Adrenal gland (tissue), 5 donors: ENCODE results near the gene C1orf116.

Source experiments
- CTCF ChIP-seq, 6 experiments: fragments of 450-650 bp in 4 of 6; fragments of 200-600 bp in 2 of 6; sonication (generic) in 1 of 6; IDR thresholded peaks; 1 replicate in 5 of 6; 2 replicates in 1 of 6; pipeline versions ENCODE4 v1.5.1 to v1.8.0; 2016 to 2021; ENCODE audit warnings: antibody characterized with exemption in 6 of 6, mild to moderate bottlenecking in 2 of 6, moderate library complexity in 1 of 6
- POLR2A ChIP-seq, 2 donors: fragments of 450-650 bp; IDR thresholded peaks; one replicate each; pipeline ENCODE4 v1.6.1; 2017; ENCODE audit warnings: antibody characterized with exemption in 2 of 2, mild to moderate bottlenecking in 2 of 2, moderate library complexity in 1 of 2
- donor health status: DM: no; HTN: no; CAD: no.

- TF ChIP-seq CTCF (IDR thresholded peaks at IDR 0.05) (no peak), POLR2A (IDR thresholded peaks at IDR 0.05) (no peak)
Observed at GRCh38 chr1:207002724-207003146, 29.8 kb downstream of the C1orf116 start.
